Loucy (cell line): ENCODE results near the gene DDX4.

Source experiments
- H2AFZ ChIP-seq: fragments of 200-600 bp; sonication (generic); 2 replicates; pipeline ENCODE4 v1.6.0; 2016; ENCODE audit warnings: antibody characterized with exemption, mild to moderate bottlenecking, low read length, moderate library complexity
- H3F3A ChIP-seq: fragments of 200-600 bp; 2 replicates; pipeline ENCODE4 v1.6.0; 2016; ENCODE audit warnings: antibody characterized with exemption, low read depth, mild to moderate bottlenecking
- H3K27me3 ChIP-seq: fragments of 200-600 bp; sonication (generic); 2 replicates; pipeline ENCODE4 v1.6.1; 2014; ENCODE audit warnings: low read length, mild to moderate bottlenecking; ENCODE audit not compliant: insufficient read depth, poor library complexity, severe bottlenecking
- H3K36me3 ChIP-seq: fragments of 200-600 bp; sonication (generic); 2 replicates; pipeline ENCODE4 v1.6.1; 2016; ENCODE audit warnings: low read length; ENCODE audit not compliant: insufficient read depth
- H3K4me1 ChIP-seq: fragments of 200-600 bp; sonication (generic); 2 replicates; pipeline ENCODE4 v1.5.1; 2014; ENCODE audit warnings: low read length, mild to moderate bottlenecking; ENCODE audit not compliant: insufficient read depth, poor library complexity, severe bottlenecking
- H3K4me2 ChIP-seq: fragments of 200-600 bp; sonication (generic); 2 replicates; pipeline ENCODE4 v1.6.0; 2014; ENCODE audit warnings: antibody characterized with exemption, low read length, low read depth, mild to moderate bottlenecking; ENCODE audit not compliant: poor library complexity, severe bottlenecking
- H3K4me3 ChIP-seq: fragments of 200-600 bp; sonication (generic); 2 replicates; pipeline ENCODE4 v1.5.1; 2014; ENCODE audit warnings: low read length, mild to moderate bottlenecking, mixed read lengths; ENCODE audit not compliant: poor library complexity, severe bottlenecking
- H3K79me2 ChIP-seq: fragments of 200-600 bp; sonication (generic); 2 replicates; pipeline ENCODE4 v1.6.1; 2014; ENCODE audit warnings: low read length; ENCODE audit not compliant: insufficient read depth
- H3K9ac ChIP-seq: fragments of 200-600 bp; sonication (generic); 2 replicates; pipeline ENCODE4 v1.6.0; 2014; ENCODE audit warnings: mild to moderate bottlenecking, low read depth, low read length, moderate library complexity; ENCODE audit not compliant: poor library complexity, severe bottlenecking
- H3K9me2 ChIP-seq: fragments of 200-600 bp; sonication (generic); replicated peaks from 2 replicates; pipeline ENCODE4 v1.6.1; 2016; ENCODE audit warnings: low read depth, low read length, mixed read lengths
- H3K9me3 ChIP-seq: fragments of 200-600 bp; sonication (generic); 2 replicates; pipeline ENCODE4 v1.6.1; 2014; ENCODE audit warnings: mild to moderate bottlenecking, antibody characterized with exemption, low read length, low read depth; ENCODE audit not compliant: insufficient read depth
- H4K20me1 ChIP-seq: fragments of 200-600 bp; sonication (generic); 2 replicates; pipeline ENCODE4 v1.6.0; 2014; ENCODE audit warnings: antibody characterized with exemption, low read length, mild to moderate bottlenecking; ENCODE audit not compliant: insufficient read depth, poor library complexity, severe bottlenecking
- CTCF ChIP-seq: fragments of 200-600 bp; sonication (generic); conservative IDR thresholded peaks from 2 replicates; pipeline ENCODE4 v1.5.1; 2014; ENCODE audit warnings: mild to moderate bottlenecking, antibody characterized with exemption, low read length
- EZH2phosphoT487 ChIP-seq: fragments of 200-600 bp; IDR thresholded peaks from 2 replicates; pipeline ENCODE4 v1.6.1; 2018; ENCODE audit warnings: antibody characterized with exemption, mild to moderate bottlenecking, moderate library complexity, borderline replicate concordance

DDX4 gene

GRCh38 chr5:55821731-55822512, 84.1 kb downstream of the DDX4 start:
- Histone ChIP-seq H4K20me1 (no peaks in the 10 kb centered on the region), H3K27me3 (no peaks in the 10 kb centered on the region), H3K79me2 (no peaks in the 10 kb centered on the region)

GRCh38 chr5:55823151-55823796, 85.4 kb downstream of the DDX4 start:
- no peaks in the 10 kb centered on the region for H3K4me1 ChIP-seq
- TF ChIP-seq CTCF = no peak
- no peak for TF ChIP-seq EZH2phosphoT487
- no peak overlapping the region for H2AFZ ChIP-seq
- no peak overlapping the region for H3K4me2 ChIP-seq
- H3K27me3 ChIP-seq = no peaks in the 10 kb centered on the region
- H3K9me3 ChIP-seq = no peaks in the 10 kb centered on the region
- no peaks in the 10 kb centered on the region for H3K79me2 ChIP-seq
- H4K20me1 ChIP-seq = no peaks in the 10 kb centered on the region
- H3K9ac ChIP-seq = no peak overlapping the region
- no peak overlapping the region for H3K4me3 ChIP-seq
- H3K36me3 ChIP-seq = no peaks in the 10 kb centered on the region
- no peaks in the 10 kb centered on the region for H3F3A ChIP-seq
- no peaks in the 10 kb centered on the region for H3K9me2 ChIP-seq

More at GRCh38 chr5:55821731-55822512, 84.1 kb downstream of the DDX4 start:
- Histone ChIP-seq H3F3A (no peaks in the 10 kb centered on the region), H3K4me1 (no peaks in the 10 kb centered on the region), H3K9me3 (no peaks in the 10 kb centered on the region), H2AFZ (no peak overlapping the region), H3K4me3 (no peak overlapping the region), H3K36me3 (no peaks in the 10 kb centered on the region), H3K9ac (no peak overlapping the region), H3K9me2 (no peaks in the 10 kb centered on the region), H3K4me2 (no peak overlapping the region)
- TF ChIP-seq EZH2phosphoT487 (no peak), CTCF (no peak)

GRCh38 chr5:55829956-55830355, 92.1 kb downstream of the DDX4 start:
- Histone ChIP-seq H3K4me1 (no peaks in the 10 kb centered on the region), H3K4me3 (no peak overlapping the region), H3K9me2 (no peaks in the 10 kb centered on the region), H3F3A (no peaks in the 10 kb centered on the region), H3K79me2 (no peaks in the 10 kb centered on the region), H2AFZ (no peak overlapping the region), H3K4me2 (no peak overlapping the region), H3K27me3 (no peaks in the 10 kb centered on the region), H3K9ac (no peak overlapping the region), H4K20me1 (no peaks in the 10 kb centered on the region), H3K9me3 (no peaks in the 10 kb centered on the region), H3K36me3 (no peaks in the 10 kb centered on the region)
- TF ChIP-seq EZH2phosphoT487 (no peak), CTCF (no peak)
